Measurements from ENCODE around the gene PTPRM. TPM values are rescaled to one million over a fixed set of nuclear protein-coding genes. Genes with fewer than 3 reads are reported as not detected.

The PTPRM gene
- polyA plus RNA-seq, 1 donor (not counting 4 experiments of a cell fraction or from before 2014, with no cell fraction given): 54.5 TPM

- Histone ChIP-seq H3K27ac (ENCODE audit: control insufficient read depth, insufficient read depth, low read length) (no peak overlapping the region), H4K20me1 (ENCODE audit: control insufficient read depth, extremely low read depth, insufficient read depth, low read length) (no peaks in the 10 kb centered on the region), H3K9me1 (ENCODE audit: control insufficient read depth, extremely low read depth, insufficient read depth, low read length) (no peaks in the 10 kb centered on the region), H3K4me2 (ENCODE audit: control insufficient read depth, extremely low read depth, insufficient read depth, low read depth, low read length) (no peak overlapping the region), H3K36me3 (ENCODE audit: control insufficient read depth in 2 of 2, extremely low read depth in 1 of 2, insufficient read depth in 2 of 2, low read length in 2 of 2) (no peaks in the 10 kb centered on the region), H3K4me3 (ENCODE audit: control insufficient read depth in 2 of 3, extremely low read depth in 1 of 3, insufficient read depth in 2 of 3, low read depth in 1 of 3, low read length in 3 of 3) (no peak overlapping the region), H3K4me1 (ENCODE audit: control insufficient read depth, extremely low read depth, insufficient read depth, low read length) (no peaks in the 10 kb centered on the region), H2AFZ (ENCODE audit: control insufficient read depth, low read length) (no peak overlapping the region), H3K9me3 (ENCODE audit: control insufficient read depth, low read depth, low read length) (no peaks in the 10 kb centered on the region), H3K27me3 (ENCODE audit: control insufficient read depth, extremely low read depth, insufficient read depth, low read length) (no peaks in the 10 kb centered on the region), H3K9ac (ENCODE audit: control insufficient read depth, extremely low read depth, insufficient read depth, low read length) (no peak overlapping the region), H3K79me2 (ENCODE audit: control insufficient read depth, insufficient read depth, low read length) (no peaks in the 10 kb centered on the region)
- dilution Hi-C loops (cut with MboI; ENCODE audit: extremely low pct_ligation_motif_present, low sequenced_read_pairs): no loop called here
- FAIRE-seq (no peak), DNase-seq (ENCODE audit: low read depth, low spot score) (no peak)
- TF ChIP-seq, protein P1, sequence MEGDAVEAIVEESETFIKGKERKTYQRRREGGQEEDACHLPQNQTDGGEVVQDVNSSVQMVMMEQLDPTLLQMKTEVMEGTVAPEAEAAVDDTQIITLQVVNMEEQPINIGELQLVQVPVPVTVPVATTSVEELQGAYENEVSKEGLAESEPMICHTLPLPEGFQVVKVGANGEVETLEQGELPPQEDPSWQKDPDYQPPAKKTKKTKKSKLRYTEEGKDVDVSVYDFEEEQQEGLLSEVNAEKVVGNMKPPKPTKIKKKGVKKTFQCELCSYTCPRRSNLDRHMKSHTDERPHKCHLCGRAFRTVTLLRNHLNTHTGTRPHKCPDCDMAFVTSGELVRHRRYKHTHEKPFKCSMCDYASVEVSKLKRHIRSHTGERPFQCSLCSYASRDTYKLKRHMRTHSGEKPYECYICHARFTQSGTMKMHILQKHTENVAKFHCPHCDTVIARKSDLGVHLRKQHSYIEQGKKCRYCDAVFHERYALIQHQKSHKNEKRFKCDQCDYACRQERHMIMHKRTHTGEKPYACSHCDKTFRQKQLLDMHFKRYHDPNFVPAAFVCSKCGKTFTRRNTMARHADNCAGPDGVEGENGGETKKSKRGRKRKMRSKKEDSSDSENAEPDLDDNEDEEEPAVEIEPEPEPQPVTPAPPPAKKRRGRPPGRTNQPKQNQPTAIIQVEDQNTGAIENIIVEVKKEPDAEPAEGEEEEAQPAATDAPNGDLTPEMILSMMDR (optimal IDR thresholded peaks at IDR 0.05 in 1 of 3, IDR thresholded peaks at IDR 0.05 in 1 of 3, conservative IDR thresholded peaks at IDR 0.05 in 1 of 3; ENCODE audit: extremely low read depth in 1 of 3, insufficient read depth in 2 of 3, low read length in 3 of 3): no peak
- TF ChIP-seq EZH2 (IDR thresholded peaks at IDR 0.05; ENCODE audit: low read length): no peak
Observed at GRCh38 chr18:8133032-8133431, 565.9 kb downstream of the PTPRM start.

GRCh38 chr18:8133888-8134287 is 566.8 kb downstream of the PTPRM start:
- no peaks in the 10 kb centered on the region for H3K79me2 ChIP-seq (ENCODE audit: control insufficient read depth, insufficient read depth, low read length)
- no peak for DNase-seq (ENCODE audit: low read depth, low spot score)
- FAIRE-seq: no peak
- no peaks in the 10 kb centered on the region for H3K4me1 ChIP-seq (ENCODE audit: control insufficient read depth, extremely low read depth, insufficient read depth, low read length)
- TF ChIP-seq, protein P1 (optimal IDR thresholded peaks at IDR 0.05 in 1 of 3, IDR thresholded peaks at IDR 0.05 in 1 of 3, conservative IDR thresholded peaks at IDR 0.05 in 1 of 3; ENCODE audit: extremely low read depth in 1 of 3, insufficient read depth in 2 of 3, low read length in 3 of 3): no peak
- TF ChIP-seq EZH2 (IDR thresholded peaks at IDR 0.05; ENCODE audit: low read length): no peak
- no peak overlapping the region for H2AFZ ChIP-seq (ENCODE audit: control insufficient read depth, low read length)
- no peak overlapping the region for H3K4me2 ChIP-seq (ENCODE audit: control insufficient read depth, extremely low read depth, insufficient read depth, low read depth, low read length)
- H3K27ac ChIP-seq (ENCODE audit: control insufficient read depth, insufficient read depth, low read length): no peak overlapping the region
- no peak overlapping the region for H3K9ac ChIP-seq (ENCODE audit: control insufficient read depth, extremely low read depth, insufficient read depth, low read length)
- no peaks in the 10 kb centered on the region for H4K20me1 ChIP-seq (ENCODE audit: control insufficient read depth, extremely low read depth, insufficient read depth, low read length)
- dilution Hi-C loops (cut with MboI; ENCODE audit: extremely low pct_ligation_motif_present, low sequenced_read_pairs): no loop called here
- H3K9me1 ChIP-seq (ENCODE audit: control insufficient read depth, extremely low read depth, insufficient read depth, low read length): no peaks in the 10 kb centered on the region
- no peak overlapping the region for H3K4me3 ChIP-seq (ENCODE audit: control insufficient read depth in 2 of 3, extremely low read depth in 1 of 3, insufficient read depth in 2 of 3, low read depth in 1 of 3, low read length in 3 of 3)
- no peaks in the 10 kb centered on the region for H3K27me3 ChIP-seq (ENCODE audit: control insufficient read depth, extremely low read depth, insufficient read depth, low read length)
- H3K36me3 ChIP-seq (ENCODE audit: control insufficient read depth in 2 of 2, extremely low read depth in 1 of 2, insufficient read depth in 2 of 2, low read length in 2 of 2): no peaks in the 10 kb centered on the region
- H3K9me3 ChIP-seq (ENCODE audit: control insufficient read depth, low read depth, low read length): no peaks in the 10 kb centered on the region
